ENCODE measurements around the gene TENT4B. TPM values are rescaled to one million over a fixed set of nuclear protein-coding genes. Genes with fewer than 3 reads are reported as not detected.

The TENT4B gene
- total RNA-seq, 1 donor from 2014 or later, result 15.2 TPM

- Histone ChIP-seq H3K4me3 (no peak overlapping the region), H4K20me1 (ENCODE audit: low read depth) (no peaks in the 10 kb centered on the region), H3K9me3 (ENCODE audit: low read depth) (no peaks in the 10 kb centered on the region), H3K4me1 (peaks cover 9% of the 10 kb centered on the region), H3K9ac (no peak overlapping the region), H3F3A (ENCODE audit: low read depth) (no peaks in the 10 kb centered on the region), H3K4me2 (no peak overlapping the region), H3K27ac (no peak overlapping the region), H3K79me2 (ENCODE audit: low read depth) (no peaks in the 10 kb centered on the region), H2AFZ (replicated peaks) (no peak overlapping the region), H3K27me3 (no peaks in the 10 kb centered on the region), H3K36me3 (no peaks in the 10 kb centered on the region)
- Mint-ChIP-seq H3K27me3 (ENCODE audit: insufficient read depth, low read depth) (peaks cover 19% of the 10 kb centered on the region), H3K36me3 (no peaks in the 10 kb centered on the region), H3K4me1 (peaks cover 22% of the 10 kb centered on the region), H3K27ac (no peak overlapping the region), H3K9me3 (no peaks in the 10 kb centered on the region), H3K4me3 (no peak overlapping the region)
- no peak for TF ChIP-seq EZH2phosphoT487 (IDR thresholded peaks at IDR 0.05)
- no peak for TF ChIP-seq CTCF (IDR thresholded peaks at IDR 0.05)
- TF ChIP-seq EZH2 (IDR thresholded peaks at IDR 0.05), result no peak
- DNase-seq (ENCODE audit: low spot score), result no peak
Measured at GRCh38 chr16:50265260-50265659, 112.2 kb downstream of the TENT4B start.

GRCh38 chr16:50265716-50266336, 112.7 kb downstream of the TENT4B start:
- Histone ChIP-seq H2AFZ (replicated peaks) (no peak overlapping the region), H3K79me2 (ENCODE audit: low read depth) (no peaks in the 10 kb centered on the region), H3K4me1 (peaks cover 9% of the 10 kb centered on the region), H3K4me3 (no peak overlapping the region), H3F3A (ENCODE audit: low read depth) (no peaks in the 10 kb centered on the region), H3K27ac (no peak overlapping the region), H3K9me3 (ENCODE audit: low read depth) (no peaks in the 10 kb centered on the region), H3K4me2 (no peak overlapping the region), H3K36me3 (no peaks in the 10 kb centered on the region), H4K20me1 (ENCODE audit: low read depth) (no peaks in the 10 kb centered on the region), H3K9ac (no peak overlapping the region), H3K27me3 (no peaks in the 10 kb centered on the region)
- peaks cover 22% of the 10 kb centered on the region for H3K4me1 Mint-ChIP-seq
- H3K9me3 Mint-ChIP-seq, result no peaks in the 10 kb centered on the region
- no peak for DNase-seq (ENCODE audit: low spot score)
- peaks cover 13% of the 10 kb centered on the region for H3K27me3 Mint-ChIP-seq (ENCODE audit: insufficient read depth, low read depth)
- H3K4me3 Mint-ChIP-seq, result no peak overlapping the region
- no peak overlapping the region for H3K27ac Mint-ChIP-seq
- TF ChIP-seq CTCF (IDR thresholded peaks at IDR 0.05) (no peak), EZH2 (IDR thresholded peaks at IDR 0.05) (no peak), EZH2phosphoT487 (IDR thresholded peaks at IDR 0.05) (no peak)
- H3K36me3 Mint-ChIP-seq, result no peaks in the 10 kb centered on the region

- no peaks in the 10 kb centered on the region for H3K36me3 Mint-ChIP-seq
- Histone ChIP-seq H3K9ac (no peak within 1 kb of the TSS), H3K36me3 (no peaks in the 10 kb centered on the region), H3K4me3 (no peak within 1 kb of the TSS), H3K4me2 (no peak within 1 kb of the TSS), H3K9me3 (ENCODE audit: low read depth) (no peaks in the 10 kb centered on the region), H4K20me1 (ENCODE audit: low read depth) (no peaks in the 10 kb centered on the region), H3K79me2 (ENCODE audit: low read depth) (no peaks in the 10 kb centered on the region), H3F3A (ENCODE audit: low read depth) (no peaks in the 10 kb centered on the region), H3K4me1 (peaks cover 9% of the 10 kb centered on the region), H2AFZ (replicated peaks) (no peak within 1 kb of the TSS), H3K27me3 (no peaks in the 10 kb centered on the region), H3K27ac (no peak within 1 kb of the TSS)
- H3K27me3 Mint-ChIP-seq (ENCODE audit: insufficient read depth, low read depth), result peaks cover 12% of the 10 kb centered on the region
- no peak within 1 kb of the TSS for H3K4me3 Mint-ChIP-seq
- H3K9me3 Mint-ChIP-seq, result no peaks in the 10 kb centered on the region
- H3K4me1 Mint-ChIP-seq, result peaks cover 22% of the 10 kb centered on the region
- no peak for TF ChIP-seq EZH2phosphoT487 (IDR thresholded peaks at IDR 0.05)
- no peak for TF ChIP-seq CTCF (IDR thresholded peaks at IDR 0.05)
- no peak for TF ChIP-seq EZH2 (IDR thresholded peaks at IDR 0.05)
- DNase-seq (ENCODE audit: low spot score), result peak; percentile 41
- peak within 1 kb of the TSS; percentile 46 for H3K27ac Mint-ChIP-seq
Measured at GRCh38 chr16:50266337-50267091, 113.4 kb downstream of the TENT4B start, which contains the start of gene ADCY7. TSS of gene ADCY7 (plus strand) at chr16:50266551. CDS start at chr16:50288180, 21,629 bp downstream.

Measured in neural progenitor cell (in vitro differentiated cells).